GM21737 (cell line): ENCODE measurements around the gene NIBAN1.
"Not testable (repeated sequence)": the region's sequence is repeated elsewhere in the genome, so short reads cannot be mapped to it uniquely, and the experiment has no call there.

Experiments
- ATAC-seq: cut with Tn5 transposase; IDR thresholded peaks from one replicate; pipeline ENCODE4 v1.9.1; 2021; ENCODE audit warnings: mild to moderate bottlenecking, moderate library complexity; ENCODE audit not compliant: unreplicated experiment

The NIBAN1 gene

GRCh38 chr1:184974056-184974836, at the start of gene NIBAN1:
TSS of gene NIBAN1 (minus strand) at chr1:184974508. CDS start at chr1:184974356, 152 bp downstream.
- peak; percentile 53 for ATAC-seq

GRCh38 chr1:185017966-185018365, 43.7 kb upstream of the NIBAN1 start:
- ATAC-seq: no peak

- no peak for ATAC-seq
These were observed 43.0 kb upstream of the NIBAN1 start for GRCh38 chr1:185017338-185017737.

- ATAC-seq: no peak
These were observed 42.6 kb upstream of the NIBAN1 start for GRCh38 chr1:185016880-185017279.

- no peak for ATAC-seq
These were observed 41.3 kb upstream of the NIBAN1 start for GRCh38 chr1:185015631-185016030.

GRCh38 chr1:185014941-185015340, 40.6 kb upstream of the NIBAN1 start:
- ATAC-seq: no peak

GRCh38 chr1:185010361-185010760, 36.1 kb upstream of the NIBAN1 start:
- ATAC-seq: no peak

- no peak for ATAC-seq
These were observed 34.5 kb upstream of the NIBAN1 start for GRCh38 chr1:185008838-185009237.

- ATAC-seq: not testable (repeated sequence)
These were observed 27.1 kb upstream of the NIBAN1 start for GRCh38 chr1:185001312-185001880.

GRCh38 chr1:184999974-185000373, 25.7 kb upstream of the NIBAN1 start:
- ATAC-seq: not testable (repeated sequence)

GRCh38 chr1:184994301-184994700, 20.0 kb upstream of the NIBAN1 start:
- no peak for ATAC-seq

- ATAC-seq: no peak
These were observed 18.0 kb upstream of the NIBAN1 start for GRCh38 chr1:184992271-184992670.

- ATAC-seq: no peak
These were observed 15.9 kb upstream of the NIBAN1 start for GRCh38 chr1:184990204-184990603.

- ATAC-seq: no peak
These were observed 14.2 kb upstream of the NIBAN1 start for GRCh38 chr1:184988506-184988905.

- ATAC-seq: no peak
These were observed 13.4 kb upstream of the NIBAN1 start for GRCh38 chr1:184987696-184988095.

- ATAC-seq: no peak
These were observed 11.9 kb upstream of the NIBAN1 start for GRCh38 chr1:184986250-184986649.

GRCh38 chr1:184982002-184982954, 8.0 kb upstream of the NIBAN1 start:
- peak; percentile 91 for ATAC-seq

- no peak for ATAC-seq
These were observed 6.4 kb upstream of the NIBAN1 start for GRCh38 chr1:184980726-184981125.

GRCh38 chr1:184975208-184975870, 1.0 kb upstream of the NIBAN1 start:
- ATAC-seq: no peak

- ATAC-seq: no peak
These were observed 468 bp upstream of the NIBAN1 start for GRCh38 chr1:184974837-184975115.
